ENCODE results near the gene CDH13. TPM values are rescaled to one million over a fixed set of nuclear protein-coding genes. Genes with fewer than 3 reads are reported as not detected.

CDH13 gene
- total and polyA plus RNA-seq, 9 of the 15 experiments (the other 6 are each of a cell fraction or from before 2014, with no cell fraction given): 0.03 TPM; not detected in 8

DNA sequence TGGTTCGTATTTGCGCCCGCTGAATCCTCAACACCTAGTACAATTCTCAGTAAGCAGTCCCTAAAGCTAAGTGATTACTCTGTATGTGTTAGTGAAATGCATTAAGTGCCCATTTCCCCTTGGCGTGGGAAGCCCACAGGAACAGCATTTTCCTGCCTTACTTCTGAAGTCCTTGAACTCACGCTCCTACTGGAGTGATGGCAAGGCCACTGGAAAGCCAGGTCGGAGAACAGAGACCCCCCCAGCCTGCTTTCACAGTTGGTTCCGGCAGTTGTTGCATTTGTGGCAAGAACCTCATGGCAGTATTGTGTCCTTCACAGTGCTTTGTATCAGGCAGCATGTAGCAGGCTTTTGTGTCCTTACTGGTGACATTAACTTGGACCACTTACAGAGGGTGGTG lies 340.7 kb downstream of the CDH13 start (continued):
- TF ChIP-seq ARID4B (CRISPR knock-in tag; IDR thresholded peaks at IDR 0.05) (no peak), ZNF436 (CRISPR knock-in tag; IDR thresholded peaks at IDR 0.05) (no peak), GTF2A2 (tag; IDR thresholded peaks at IDR 0.05) (no peak), HNRNPUL1 (IDR thresholded peaks at IDR 0.05; ENCODE audit: low read length) (no peak), STAG1 (CRISPR knock-in tag; IDR thresholded peaks at IDR 0.05; ENCODE audit: borderline replicate concordance) (no peak), ZFP36 (IDR thresholded peaks at IDR 0.05; ENCODE audit: low read depth, low read length, partially characterized antibody) (no peak), DNMT1 (IDR thresholded peaks at IDR 0.05) (no peak), USF1 (CRISPR knock-in tag; IDR thresholded peaks at IDR 0.05) (no peak), ZSCAN29 (IDR thresholded peaks at IDR 0.05) (no peak), LEF1 (IDR thresholded peaks at IDR 0.05) (no peak), ZNF232 (CRISPR knock-in tag; IDR thresholded peaks at IDR 0.05) (no peak), MIER1 (IDR thresholded peaks at IDR 0.05; ENCODE audit: low read depth) (no peak), KAT8 (IDR thresholded peaks at IDR 0.05; ENCODE audit: low read depth) (no peak)

Measured in K562 (cell line).